ENCODE results near the gene TRMT44.
"Not testable (repeated sequence)": the region's sequence is repeated elsewhere in the genome, so short reads cannot be mapped to it uniquely, and the experiment has no call there.

The TRMT44 gene

GRCh38 chr4:8497762-8498161 is 57.2 kb downstream of the TRMT44 start:
- no peak for DNase-seq

GRCh38 chr4:8500966-8501365 is 60.4 kb downstream of the TRMT44 start:
- DNase-seq = no peak

- no peak for DNase-seq
These were observed 61.2 kb downstream of the TRMT44 start for GRCh38 chr4:8501781-8502180.

- DNase-seq = no peak
These were observed 61.8 kb downstream of the TRMT44 start for GRCh38 chr4:8502371-8502770.

- DNase-seq = no peak
These were observed 62.4 kb downstream of the TRMT44 start for GRCh38 chr4:8502836-8503585.

GRCh38 chr4:8503801-8504200 is 63.2 kb downstream of the TRMT44 start:
- no peak for DNase-seq

GRCh38 chr4:8504279-8505007 is 63.9 kb downstream of the TRMT44 start:
- DNase-seq = no peak

GRCh38 chr4:8505229-8505628 is 64.7 kb downstream of the TRMT44 start:
- no peak for DNase-seq

- no peak for DNase-seq
These were observed 65.4 kb downstream of the TRMT44 start for GRCh38 chr4:8506006-8506372.

- no peak for DNase-seq
These were observed 66.0 kb downstream of the TRMT44 start for GRCh38 chr4:8506373-8507195.

GRCh38 chr4:8507196-8507570 is 66.6 kb downstream of the TRMT44 start:
- no peak for DNase-seq

- no peak for DNase-seq
These were observed 67.0 kb downstream of the TRMT44 start for GRCh38 chr4:8507624-8508023.

- no peak for DNase-seq
These were observed 67.7 kb downstream of the TRMT44 start for GRCh38 chr4:8508266-8508665.

GRCh38 chr4:8508740-8509139 is 68.2 kb downstream of the TRMT44 start:
- no peak for DNase-seq

- no peak for DNase-seq
These were observed 68.9 kb downstream of the TRMT44 start for GRCh38 chr4:8509311-8509950.

- no peak for DNase-seq
These were observed 69.6 kb downstream of the TRMT44 start for GRCh38 chr4:8510191-8510590.

- DNase-seq = no peak
These were observed 70.2 kb downstream of the TRMT44 start for GRCh38 chr4:8510611-8511285.

GRCh38 chr4:8512510-8512909 is 71.9 kb downstream of the TRMT44 start:
- no peak for DNase-seq

- DNase-seq = not testable (repeated sequence)
These were observed 72.5 kb downstream of the TRMT44 start for GRCh38 chr4:8513080-8513479.

- DNase-seq = no peak
These were observed 73.4 kb downstream of the TRMT44 start for GRCh38 chr4:8513931-8514330.

GRCh38 chr4:8514391-8514790 is 73.8 kb downstream of the TRMT44 start:
- no peak for DNase-seq

GRCh38 chr4:8515316-8516060 is 74.9 kb downstream of the TRMT44 start:
- DNase-seq = peak; percentile 58

Measured in HCEC 1CT (cell line).